K562 (cell line): ENCODE results near the gene C2orf42. TPM values are rescaled to one million over a fixed set of nuclear protein-coding genes. Genes with fewer than 3 reads are reported as not detected.

Experiments used
- CREBBP ChIP-seq: IDR thresholded peaks from one replicate; pipeline ENCODE4 v1.6.1; 2012; ENCODE audit warnings: low read depth, mild to moderate bottlenecking, control low read depth, inconsistent platforms, low read length
- CXXC5 ChIP-seq: fragments of 250-450 bp; sonication (Bioruptor Pico); IDR thresholded peaks from 2 replicates; pipeline ENCODE4 v1.8.0; 2022; ENCODE audit warnings: inconsistent platforms, mild to moderate bottlenecking, moderate library complexity
- ELF2 ChIP-seq: fragments of 250-450 bp; sonication (Bioruptor Pico); IDR thresholded peaks from 2 replicates; pipeline ENCODE4 v1.5.0; 2021; ENCODE audit warnings: mild to moderate bottlenecking
- EP300 ChIP-seq: IDR thresholded peaks from 2 replicates; pipeline ENCODE4 v1.6.1; 2012; ENCODE audit warnings: low read length, improper control_type of control experiment
- GABPA ChIP-seq: fragments of 200-800 bp; sonication (Bioruptor generic); conservative IDR thresholded peaks from 2 replicates; pipeline ENCODE4 v1.6.1; 2016; ENCODE audit warnings: low read depth, missing genetic modification characterization, missing compliant biosample characterization
- JUNB ChIP-seq: fragments of 450-650 bp; formaldehyde crosslinking; conservative IDR thresholded peaks from 2 replicates; pipeline ENCODE4 v1.4.0; 2020; ENCODE audit warnings: mild to moderate bottlenecking
- MEIS2 ChIP-seq: fragments of 450-650 bp; IDR thresholded peaks from 2 replicates; pipeline ENCODE4 v1.6.1; 2014; ENCODE audit warnings: mild to moderate bottlenecking; ENCODE audit not compliant: partially characterized antibody
- SIRT6 ChIP-seq: IDR thresholded peaks from one replicate; pipeline ENCODE4 v1.6.1; 2012; ENCODE audit warnings: low read depth, mild to moderate bottlenecking, control low read depth, inconsistent platforms, low read length, moderate library complexity
- SMARCC2 ChIP-seq: fragments of 450-650 bp; IDR thresholded peaks from 2 replicates; pipeline ENCODE4 v1.6.1; 2017; ENCODE audit warnings: antibody characterized with exemption, moderate library complexity, mild to moderate bottlenecking, low read depth
- SP2 ChIP-seq: IDR thresholded peaks from 2 replicates; pipeline ENCODE4 v1.6.1; 2011; ENCODE audit warnings: mild to moderate bottlenecking, low read depth, low read length, moderate library complexity; ENCODE audit not compliant: poor library complexity, severe bottlenecking; ENCODE audit errors: extremely low read depth
- TCF7 ChIP-seq: sonication (generic); IDR thresholded peaks from 2 replicates; pipeline ENCODE4 v1.6.1; 2016; ENCODE audit warnings: antibody characterized with exemption, borderline replicate concordance
- ZBTB17 ChIP-seq: fragments of 450-650 bp; formaldehyde crosslinking; IDR thresholded peaks from 2 replicates; pipeline ENCODE4 v1.4.0; 2020; ENCODE audit warnings: mild to moderate bottlenecking
- ZNF184 ChIP-seq: sonication (generic); formaldehyde crosslinking; IDR thresholded peaks from 2 replicates; pipeline ENCODE4 v1.5.0; 2020; ENCODE audit warnings: missing genetic modification reagents
- ZNF232 ChIP-seq: sonication (generic); formaldehyde crosslinking; IDR thresholded peaks from 2 replicates; pipeline ENCODE4 v1.8.0; 2022; ENCODE audit warnings: mild to moderate bottlenecking, missing genetic modification reagents
- ZNF436 ChIP-seq: fragments of 250-450, 450-650 bp; sonication (Bioruptor Pico); formaldehyde crosslinking; IDR thresholded peaks from 2 replicates; pipeline ENCODE4 v1.7.0; 2020; ENCODE audit warnings: mild to moderate bottlenecking
- ZNF695 ChIP-seq: fragments of 450-650 bp; formaldehyde crosslinking; IDR thresholded peaks from 2 replicates; pipeline ENCODE4 v1.4.0; 2020; ENCODE audit warnings: mild to moderate bottlenecking, moderate library complexity
- polyA plus RNA-seq, 8 experiments: library from polyadenylated mRNA; depleted of rRNA in 4 of 8; stranded (reverse) in 5 of 8; unstranded in 3 of 8; fragments of >200 nt; fragmentation: Nextera tagmentation in 2 of 8; fragmentation: Illumina TruSeq in 1 of 8; extraction: Ambion mirVana in 2 of 8; extraction: Trizol in 1 of 8; gene quantifications; 2 replicates each; pipeline versions ENCODE4 v1.2.1 to v1.2.3, GENCODE V29; 2011 to 2014; ENCODE audit warnings: inconsistent platforms in 1 of 8, missing spikeins in 1 of 8
- total RNA-seq, 7 experiments: library from RNA; depleted of rRNA in 6 of 7; stranded (reverse); fragments of >200 nt in 6 of 7; fragmentation: Illumina TruSeq in 2 of 7; extraction: Trizol in 2 of 7; gene quantifications; 2 replicates each; pipeline versions ENCODE4 v1.2.1 to v1.2.3, GENCODE V29; 2011 to 2021; ENCODE audit warnings: low replicate concordance in 1 of 7
- TF ChIP-seq, protein P1 (sequence below), 3 experiments: fragments of 200-800 bp in 1 of 3; fragments of 250-450 bp in 1 of 3; fragments of 450-650 bp in 1 of 3; sonication (Bioruptor Pico) in 1 of 3; sonication (Bioruptor generic) in 1 of 3; formaldehyde crosslinking in 1 of 3; IDR thresholded peaks; 2 replicates each; pipeline versions ENCODE4 v1.6.1 to v1.8.0; 2016 to 2022; ENCODE audit warnings: mild to moderate bottlenecking in 2 of 3, missing genetic modification characterization in 2 of 3, missing compliant biosample characterization in 1 of 3, moderate library complexity in 1 of 3
- TF ChIP-seq, protein P2 (sequence below): sonication (generic); formaldehyde crosslinking; IDR thresholded peaks from 2 replicates; pipeline ENCODE4 v1.8.1; 2022; ENCODE audit warnings: missing genetic modification reagents
- TF ChIP-seq, protein P3 (sequence below): sonication (generic); formaldehyde crosslinking; IDR thresholded peaks from 2 replicates; pipeline ENCODE4 v1.8.1; 2023; ENCODE audit warnings: mild to moderate bottlenecking, missing genetic modification reagents, moderate library complexity
- TF ChIP-seq, protein P4 (sequence below): fragments of 250-450 bp; sonication (Bioruptor Pico); IDR thresholded peaks from 2 replicates; pipeline ENCODE4 v1.5.0; 2020; ENCODE audit warnings: mild to moderate bottlenecking

Gene C2orf42
- total and polyA plus RNA-seq, 9 of the 15 experiments (the other 6 are each of a cell fraction or from before 2014, with no cell fraction given), result 4.6 to 10.9 (median 7.5) TPM

DNA sequence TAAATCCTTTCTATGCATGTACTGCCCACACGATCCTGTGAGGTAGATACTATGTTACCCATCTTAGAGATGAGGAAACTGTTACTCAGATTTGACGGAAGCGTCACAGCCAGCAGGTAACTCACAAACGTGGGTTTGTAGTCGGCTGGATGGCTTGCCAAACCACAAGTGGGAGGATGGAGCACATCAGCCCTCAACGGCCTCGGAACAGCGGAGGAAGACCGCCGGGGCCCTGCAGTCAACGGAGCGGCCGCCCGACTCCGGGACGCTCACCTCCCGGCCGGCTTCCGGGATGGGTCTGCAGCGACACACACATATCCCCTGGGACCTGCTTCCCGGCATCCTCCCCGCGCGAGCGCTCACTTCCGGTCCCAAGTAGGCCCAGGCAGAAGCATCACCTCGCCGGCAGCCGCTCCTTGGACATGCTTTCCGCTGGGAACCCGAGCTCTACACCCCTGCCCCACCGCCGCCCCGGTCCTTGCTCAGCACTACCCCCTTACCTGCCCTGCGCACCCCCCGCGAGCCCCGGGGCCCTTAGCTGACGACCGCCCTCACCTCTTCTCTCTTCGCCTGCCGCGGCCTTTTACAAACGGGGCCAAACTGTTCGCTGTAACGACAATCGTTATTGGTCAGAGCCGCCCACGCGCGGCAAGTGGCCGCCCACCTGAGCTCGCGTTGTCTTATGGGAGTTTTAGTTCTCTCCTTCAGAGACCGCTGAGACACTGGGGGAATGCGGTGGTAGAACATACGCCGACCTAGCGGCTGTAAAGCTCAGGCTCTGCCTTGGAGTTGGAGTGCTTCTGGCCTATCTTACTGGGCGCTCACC, at the start of gene C2orf42 (continued):
- TF ChIP-seq, protein P1, sequence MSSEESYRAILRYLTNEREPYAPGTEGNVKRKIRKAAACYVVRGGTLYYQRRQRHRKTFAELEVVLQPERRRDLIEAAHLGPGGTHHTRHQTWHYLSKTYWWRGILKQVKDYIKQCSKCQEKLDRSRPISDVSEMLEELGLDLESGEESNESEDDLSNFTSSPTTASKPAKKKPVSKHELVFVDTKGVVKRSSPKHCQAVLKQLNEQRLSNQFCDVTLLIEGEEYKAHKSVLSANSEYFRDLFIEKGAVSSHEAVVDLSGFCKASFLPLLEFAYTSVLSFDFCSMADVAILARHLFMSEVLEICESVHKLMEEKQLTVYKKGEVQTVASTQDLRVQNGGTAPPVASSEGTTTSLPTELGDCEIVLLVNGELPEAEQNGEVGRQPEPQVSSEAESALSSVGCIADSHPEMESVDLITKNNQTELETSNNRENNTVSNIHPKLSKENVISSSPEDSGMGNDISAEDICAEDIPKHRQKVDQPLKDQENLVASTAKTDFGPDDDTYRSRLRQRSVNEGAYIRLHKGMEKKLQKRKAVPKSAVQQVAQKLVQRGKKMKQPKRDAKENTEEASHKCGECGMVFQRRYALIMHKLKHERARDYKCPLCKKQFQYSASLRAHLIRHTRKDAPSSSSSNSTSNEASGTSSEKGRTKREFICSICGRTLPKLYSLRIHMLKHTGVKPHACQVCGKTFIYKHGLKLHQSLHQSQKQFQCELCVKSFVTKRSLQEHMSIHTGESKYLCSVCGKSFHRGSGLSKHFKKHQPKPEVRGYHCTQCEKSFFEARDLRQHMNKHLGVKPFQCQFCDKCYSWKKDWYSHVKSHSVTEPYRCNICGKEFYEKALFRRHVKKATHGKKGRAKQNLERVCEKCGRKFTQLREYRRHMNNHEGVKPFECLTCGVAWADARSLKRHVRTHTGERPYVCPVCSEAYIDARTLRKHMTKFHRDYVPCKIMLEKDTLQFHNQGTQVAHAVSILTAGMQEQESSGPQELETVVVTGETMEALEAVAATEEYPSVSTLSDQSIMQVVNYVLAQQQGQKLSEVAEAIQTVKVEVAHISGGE (CRISPR knock-in tag; IDR thresholded peaks at IDR 0.05), result peak; percentile 67 to 96 (median 71); a peak in 5 of 6 replicates
- no peak for TF ChIP-seq SIRT6
- TF ChIP-seq EP300, result 0 out of 2 replicates have a peak, but pooled peaks have one; percentile 3
- TF ChIP-seq ZNF436, result no peak
- TF ChIP-seq ZNF695 (CRISPR knock-in tag), result no peak
- TF ChIP-seq MEIS2, result no peak
- TF ChIP-seq GABPA (tag), result peak; percentile 98
- no peak for TF ChIP-seq ZNF184 (CRISPR knock-in tag)
- 0 out of 2 replicates have a peak, but pooled peaks have one; percentile 25 for TF ChIP-seq SMARCC2
- TF ChIP-seq CREBBP, result no peak
- no peak for TF ChIP-seq TCF7
- peak; percentile 91 for TF ChIP-seq ZNF232 (CRISPR knock-in tag)
- TF ChIP-seq JUNB, result no peak
- peak; percentile 52; the same call in 1 of the 2 replicates for TF ChIP-seq ZBTB17 (CRISPR knock-in tag)
- no peak for TF ChIP-seq SP2
- TF ChIP-seq, protein P2, sequence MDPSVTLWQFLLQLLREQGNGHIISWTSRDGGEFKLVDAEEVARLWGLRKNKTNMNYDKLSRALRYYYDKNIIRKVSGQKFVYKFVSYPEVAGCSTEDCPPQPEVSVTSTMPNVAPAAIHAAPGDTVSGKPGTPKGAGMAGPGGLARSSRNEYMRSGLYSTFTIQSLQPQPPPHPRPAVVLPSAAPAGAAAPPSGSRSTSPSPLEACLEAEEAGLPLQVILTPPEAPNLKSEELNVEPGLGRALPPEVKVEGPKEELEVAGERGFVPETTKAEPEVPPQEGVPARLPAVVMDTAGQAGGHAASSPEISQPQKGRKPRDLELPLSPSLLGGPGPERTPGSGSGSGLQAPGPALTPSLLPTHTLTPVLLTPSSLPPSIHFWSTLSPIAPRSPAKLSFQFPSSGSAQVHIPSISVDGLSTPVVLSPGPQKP, result no peak
- TF ChIP-seq, protein P3, sequence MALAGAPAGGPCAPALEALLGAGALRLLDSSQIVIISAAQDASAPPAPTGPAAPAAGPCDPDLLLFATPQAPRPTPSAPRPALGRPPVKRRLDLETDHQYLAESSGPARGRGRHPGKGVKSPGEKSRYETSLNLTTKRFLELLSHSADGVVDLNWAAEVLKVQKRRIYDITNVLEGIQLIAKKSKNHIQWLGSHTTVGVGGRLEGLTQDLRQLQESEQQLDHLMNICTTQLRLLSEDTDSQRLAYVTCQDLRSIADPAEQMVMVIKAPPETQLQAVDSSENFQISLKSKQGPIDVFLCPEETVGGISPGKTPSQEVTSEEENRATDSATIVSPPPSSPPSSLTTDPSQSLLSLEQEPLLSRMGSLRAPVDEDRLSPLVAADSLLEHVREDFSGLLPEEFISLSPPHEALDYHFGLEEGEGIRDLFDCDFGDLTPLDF, result peak; percentile 71; the same call in 1 of the 2 replicates
- peak; percentile 97 for TF ChIP-seq ELF2 (CRISPR knock-in tag)
- TF ChIP-seq, protein P4, sequence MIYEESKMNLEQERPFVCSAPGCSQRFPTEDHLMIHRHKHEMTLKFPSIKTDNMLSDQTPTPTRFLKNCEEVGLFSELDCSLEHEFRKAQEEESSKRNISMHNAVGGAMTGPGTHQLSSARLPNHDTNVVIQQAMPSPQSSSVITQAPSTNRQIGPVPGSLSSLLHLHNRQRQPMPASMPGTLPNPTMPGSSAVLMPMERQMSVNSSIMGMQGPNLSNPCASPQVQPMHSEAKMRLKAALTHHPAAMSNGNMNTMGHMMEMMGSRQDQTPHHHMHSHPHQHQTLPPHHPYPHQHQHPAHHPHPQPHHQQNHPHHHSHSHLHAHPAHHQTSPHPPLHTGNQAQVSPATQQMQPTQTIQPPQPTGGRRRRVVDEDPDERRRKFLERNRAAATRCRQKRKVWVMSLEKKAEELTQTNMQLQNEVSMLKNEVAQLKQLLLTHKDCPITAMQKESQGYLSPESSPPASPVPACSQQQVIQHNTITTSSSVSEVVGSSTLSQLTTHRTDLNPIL, result no peak
- peak; percentile 88 for TF ChIP-seq CXXC5 (CRISPR knock-in tag)
